Fibroblast of peridontal ligament (primary cell): ENCODE results near the gene C1QTNF6.
"Not testable (repeated sequence)": the region's sequence is repeated elsewhere in the genome, so short reads cannot be mapped to it uniquely, and the experiment has no call there.

Experiments used
- DNase-seq: peaks from one replicate; pipeline ENCODE4 v3.0.0-alpha.2; 2010; ENCODE audit errors: extremely low read depth

C1QTNF6 gene

DNA sequence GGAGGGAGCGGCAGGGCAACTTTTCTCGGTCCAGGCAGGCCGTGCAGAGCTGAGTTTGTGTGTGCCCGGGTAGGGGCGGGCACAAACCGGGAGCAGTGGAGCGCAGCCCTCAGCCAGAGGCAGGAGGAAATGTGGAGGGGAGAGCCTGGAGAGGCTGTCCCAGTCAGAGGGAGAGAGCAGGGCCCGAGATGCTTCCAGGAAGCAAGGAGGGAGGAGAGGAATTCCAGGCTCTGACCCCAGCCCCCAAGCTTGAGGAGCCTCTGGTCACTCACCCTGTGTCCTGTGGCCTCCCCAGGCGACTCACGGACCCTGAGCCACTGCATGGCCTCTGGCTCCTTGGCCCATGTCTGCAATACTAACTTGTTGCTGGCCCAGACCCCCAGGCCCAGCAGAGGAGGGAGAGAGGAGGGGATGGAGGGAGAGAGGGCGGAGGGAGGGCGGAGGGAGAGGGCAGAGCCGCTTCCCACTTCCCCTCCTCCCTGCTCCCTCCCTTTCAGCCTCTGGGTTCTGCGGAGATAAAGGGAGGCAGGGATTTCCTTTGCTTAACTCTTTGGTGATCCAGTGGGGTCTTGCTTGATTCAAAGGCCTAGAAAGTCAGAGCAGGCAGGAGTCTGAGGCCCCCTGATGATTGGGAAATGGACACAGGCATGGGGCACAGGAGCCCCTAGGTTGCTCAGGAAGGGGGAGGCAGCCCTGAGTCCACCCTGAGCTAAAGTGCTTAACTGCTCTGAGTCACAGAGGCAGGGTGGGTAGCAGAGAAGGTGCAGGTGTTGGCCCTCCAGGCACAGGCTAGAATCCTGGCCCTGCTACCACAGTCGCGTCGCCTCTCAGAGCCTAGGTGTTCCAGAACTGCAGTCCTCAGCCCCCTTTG is at the start of gene C1QTNF6:
Gene C1QTNF6, minus strand, starts transcription at position 357 of the 871 bp plus-strand sequence. Its CDS starts 34 bp downstream, at position 323.
- peak; percentile 43 for DNase-seq

DNA sequence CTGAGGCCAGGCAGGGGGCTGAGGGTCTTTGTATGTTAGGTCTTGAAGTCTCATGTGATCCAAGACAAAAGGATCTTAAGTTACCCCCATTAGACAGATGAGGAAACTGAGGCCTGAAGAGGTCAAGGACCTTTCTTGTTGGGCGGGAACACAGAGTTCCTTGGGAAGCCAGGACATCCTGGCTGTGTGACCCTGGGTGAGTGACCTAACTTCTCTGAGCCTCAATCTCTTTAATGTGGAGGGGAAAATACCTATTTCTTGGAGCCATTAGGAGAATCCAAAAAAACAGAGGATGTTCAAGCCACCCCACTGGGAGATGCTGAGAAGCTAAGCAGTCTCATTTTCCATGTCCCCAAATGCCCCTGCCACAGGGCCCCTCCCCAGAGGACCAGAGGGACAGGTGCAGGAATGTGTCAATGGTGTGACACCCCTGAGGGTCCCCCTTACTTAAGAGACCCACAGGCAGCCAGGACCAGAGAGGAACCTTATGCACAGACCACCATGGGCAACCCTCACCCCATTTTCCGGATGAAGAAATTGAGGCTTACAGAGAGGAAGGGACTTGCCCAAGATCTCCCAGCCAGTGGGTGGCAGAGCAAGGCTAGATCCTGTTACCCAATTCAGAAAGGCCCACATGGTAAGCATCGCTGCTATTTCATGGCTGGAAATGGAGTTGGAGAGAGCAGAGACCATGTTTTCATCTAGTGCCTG is 48.0 kb upstream of the C1QTNF6 start:
- DNase-seq, result no peak

DNA sequence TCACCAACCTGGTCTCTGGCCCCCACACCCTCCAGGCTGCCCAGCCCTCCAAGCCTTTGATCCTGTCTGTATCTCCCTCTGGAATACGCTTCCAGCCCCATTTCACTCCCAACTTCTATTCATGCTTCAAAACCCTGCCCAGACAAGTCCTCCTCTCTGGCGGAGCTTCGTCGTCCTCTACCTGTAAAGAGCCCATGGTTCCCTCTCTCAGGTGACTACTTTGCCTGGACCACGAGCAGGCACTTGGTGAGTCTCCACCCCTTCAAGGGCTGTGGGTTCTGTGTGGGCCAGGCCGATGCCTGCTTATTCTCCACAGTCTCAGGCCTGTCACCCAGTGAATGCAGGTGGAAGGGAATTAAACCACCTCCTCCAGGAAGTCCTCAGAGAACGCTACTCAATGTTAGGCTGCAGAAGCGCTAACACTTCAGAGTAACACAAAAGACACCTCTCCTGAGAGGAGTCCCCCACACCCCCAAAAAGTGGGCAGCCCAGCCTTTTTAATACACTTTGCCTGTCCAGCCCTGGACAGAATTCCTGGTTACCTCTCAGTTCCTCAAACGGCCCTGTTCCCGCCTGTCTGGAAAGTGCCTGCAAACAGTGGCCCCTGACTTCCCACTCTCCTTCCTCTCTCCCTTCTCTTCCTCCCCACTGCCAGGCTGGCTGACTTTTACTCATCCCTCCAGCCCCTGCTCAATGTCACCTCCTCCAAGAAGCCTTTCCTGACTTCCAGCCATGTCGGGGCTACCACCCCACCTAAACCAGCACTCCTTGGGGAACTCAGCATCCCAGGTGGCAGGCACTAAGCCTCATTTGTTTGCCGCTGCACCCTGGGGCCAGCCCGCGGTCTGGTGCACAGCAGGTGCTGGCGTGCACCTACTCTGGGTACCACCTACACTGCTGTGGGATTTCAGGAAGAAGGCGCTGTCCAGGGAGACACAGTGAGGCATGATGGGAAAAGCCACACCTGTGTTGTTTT is 47.0 kb upstream of the C1QTNF6 start:
- DNase-seq, result no peak

DNA sequence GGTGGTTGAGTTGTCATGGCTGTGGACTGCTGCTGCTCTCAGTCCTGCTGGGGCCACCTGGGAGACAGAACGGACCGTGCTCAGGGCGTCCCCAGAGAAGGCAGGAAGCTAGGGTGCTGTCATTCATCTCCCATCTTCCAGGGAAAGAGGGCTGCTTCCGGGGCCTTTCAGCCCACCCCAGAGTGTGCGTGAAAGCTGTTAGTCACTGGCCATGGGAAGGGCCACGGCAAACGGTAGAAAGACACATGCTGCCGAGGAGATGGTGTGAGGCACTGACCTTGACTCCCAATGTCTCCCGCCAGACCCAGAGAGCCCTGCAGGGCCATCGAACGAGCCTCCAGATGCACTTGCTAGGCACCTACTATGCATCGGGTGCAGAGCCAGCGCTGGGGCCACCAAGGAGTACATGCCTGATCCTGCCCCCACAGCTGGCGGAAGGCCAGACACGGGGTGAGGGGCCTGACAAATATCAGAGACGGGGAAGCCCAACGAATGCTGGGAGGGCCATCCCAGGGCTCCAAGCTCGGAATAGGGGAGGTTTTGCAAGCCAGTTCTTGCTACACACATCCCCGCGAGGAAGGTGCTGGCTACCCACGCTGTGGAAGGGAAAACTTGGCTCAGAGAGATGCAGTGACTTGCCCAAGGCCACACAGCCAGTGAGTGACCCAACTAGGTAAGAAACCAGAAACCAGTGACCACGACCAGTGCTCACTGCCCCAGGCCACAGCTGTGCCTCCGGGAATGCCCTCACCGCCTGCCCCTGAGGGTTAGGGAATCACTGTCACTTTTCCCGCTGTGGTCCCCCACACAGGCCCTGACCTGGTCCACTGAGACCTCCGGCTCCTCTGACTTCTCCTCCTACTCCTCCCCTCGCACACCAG is 45.9 kb upstream of the C1QTNF6 start:
- no peak for DNase-seq

DNA sequence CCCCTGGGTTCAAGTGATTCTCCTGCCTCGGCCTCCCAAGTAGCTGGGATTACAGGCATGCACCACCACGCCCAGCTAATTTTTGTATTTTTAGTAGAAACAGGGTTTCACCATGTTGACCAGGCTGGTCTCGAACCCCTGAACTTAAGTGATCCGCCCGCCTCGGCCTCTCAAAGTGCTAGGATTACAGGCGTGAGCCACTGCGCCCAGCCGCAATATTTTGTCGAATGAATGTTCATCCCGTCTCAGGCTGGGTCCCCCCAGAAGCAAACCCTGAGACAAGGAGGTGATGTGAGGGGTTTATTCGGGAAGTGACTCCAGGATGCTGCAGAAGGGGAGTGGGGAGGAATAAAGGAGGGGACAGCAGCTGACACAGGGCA is 45.3 kb upstream of the C1QTNF6 start:
- not testable (repeated sequence) for DNase-seq

DNA sequence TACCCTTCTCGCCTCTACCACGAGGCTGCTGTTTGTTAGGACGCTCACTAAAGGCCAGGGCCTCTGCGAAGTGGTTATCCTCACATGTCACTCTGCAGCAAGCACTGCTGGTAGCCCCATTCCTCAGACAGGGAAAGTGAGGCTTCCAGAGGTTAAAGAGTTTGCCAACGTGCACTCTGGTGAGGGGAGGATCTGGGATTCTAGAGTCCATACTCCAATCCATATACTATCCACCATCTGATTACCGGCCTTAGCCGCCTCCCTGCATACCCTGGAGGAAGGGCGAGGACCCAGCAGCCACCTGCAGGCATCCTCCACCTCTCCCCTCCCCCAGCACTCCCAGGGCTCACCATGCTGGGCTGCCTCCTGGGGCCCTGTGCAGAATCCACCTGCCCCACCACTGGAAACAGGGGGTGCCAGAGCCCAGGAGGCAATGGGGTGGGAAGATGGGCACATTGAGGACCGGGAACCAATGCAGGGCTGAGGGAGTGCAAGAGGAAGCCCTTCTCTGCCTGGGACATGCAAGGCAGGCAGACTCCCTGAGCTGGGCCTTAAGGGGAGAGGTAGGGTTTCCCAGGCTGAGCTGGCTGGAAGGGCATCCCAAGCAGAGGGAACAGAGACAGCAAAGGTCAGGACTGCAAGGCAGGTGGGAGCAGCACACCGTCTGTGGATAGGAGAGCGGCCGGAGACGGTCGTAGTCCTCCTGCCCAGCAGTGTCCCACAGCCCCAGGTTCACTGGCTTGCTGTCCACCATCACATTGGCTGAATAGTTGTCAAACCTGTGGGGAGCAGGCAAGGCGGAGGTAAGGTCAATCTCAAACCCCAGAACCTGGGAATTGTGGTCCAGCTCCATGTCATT is 44.3 kb upstream of the C1QTNF6 start:
- no peak for DNase-seq

DNA sequence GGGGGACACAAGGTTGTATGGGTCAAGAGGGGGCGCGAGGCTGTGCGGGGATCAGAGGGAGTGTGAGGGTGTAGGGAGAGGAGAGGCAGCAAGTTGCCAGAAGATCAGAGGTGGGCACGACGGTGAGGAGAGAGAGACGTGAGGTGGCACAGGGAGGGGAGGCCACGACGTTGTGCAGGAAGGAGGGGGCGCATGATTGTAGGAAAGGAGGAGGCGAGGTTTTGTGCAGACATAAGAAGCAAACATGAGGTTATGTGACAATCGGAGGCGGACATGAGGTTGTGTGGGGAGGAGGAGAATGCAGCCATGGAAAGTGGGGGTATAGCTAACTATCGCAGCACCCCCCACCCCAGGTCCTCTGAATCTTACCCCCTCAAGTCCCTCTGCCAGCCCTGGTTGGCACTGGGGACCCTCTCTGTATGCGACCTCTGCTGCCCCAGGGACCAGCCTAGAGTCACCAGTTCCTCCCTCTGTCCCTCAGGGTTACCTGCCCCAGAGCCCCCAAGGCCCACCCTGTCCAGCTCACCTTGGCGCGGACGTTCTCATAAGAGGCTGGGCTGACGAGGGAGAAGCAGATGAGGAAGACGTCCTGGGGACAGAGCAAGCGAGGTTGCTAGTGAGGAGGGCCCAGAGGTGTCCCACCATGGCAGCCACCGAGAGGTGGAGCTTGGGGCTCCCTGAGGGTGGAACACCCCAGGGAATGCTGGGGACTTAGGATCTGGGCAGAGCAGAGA is 43.5 kb upstream of the C1QTNF6 start:
- DNase-seq, result no peak

DNA sequence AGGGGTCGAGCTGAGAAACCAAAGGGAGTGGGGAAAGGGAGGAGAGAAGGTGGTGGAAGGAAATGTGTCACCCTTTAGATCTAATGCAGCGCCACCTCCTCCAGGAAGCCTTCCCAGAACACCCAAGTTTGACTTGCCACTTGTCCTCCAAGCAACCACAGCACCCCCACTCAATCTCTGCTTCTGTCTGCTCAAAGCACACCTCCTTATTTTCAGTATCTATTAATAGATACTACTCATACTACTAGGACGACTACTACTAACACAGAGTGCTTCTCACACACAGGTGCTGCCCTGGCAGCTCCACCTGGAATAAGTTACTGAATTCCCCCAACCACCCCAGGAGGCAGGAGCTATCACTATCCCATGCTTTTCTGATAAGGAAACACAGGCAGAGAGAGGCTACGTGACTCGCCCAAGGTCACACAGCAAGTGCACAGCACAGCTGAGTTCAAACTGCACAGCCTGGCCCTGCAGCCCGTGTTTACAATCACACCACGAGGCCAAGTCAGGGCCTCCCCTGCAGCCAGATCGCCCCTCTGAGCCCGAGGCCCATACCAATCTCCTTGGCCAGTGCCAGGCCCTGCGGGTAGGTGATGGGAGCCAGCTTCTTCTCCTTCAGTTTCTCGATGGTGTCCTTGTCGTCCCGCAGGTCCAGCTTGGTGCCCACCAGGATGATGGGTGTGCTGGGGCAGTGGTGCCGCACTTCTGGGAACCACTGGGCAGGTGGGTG is 42.8 kb upstream of the C1QTNF6 start:
- DNase-seq, result no peak

DNA sequence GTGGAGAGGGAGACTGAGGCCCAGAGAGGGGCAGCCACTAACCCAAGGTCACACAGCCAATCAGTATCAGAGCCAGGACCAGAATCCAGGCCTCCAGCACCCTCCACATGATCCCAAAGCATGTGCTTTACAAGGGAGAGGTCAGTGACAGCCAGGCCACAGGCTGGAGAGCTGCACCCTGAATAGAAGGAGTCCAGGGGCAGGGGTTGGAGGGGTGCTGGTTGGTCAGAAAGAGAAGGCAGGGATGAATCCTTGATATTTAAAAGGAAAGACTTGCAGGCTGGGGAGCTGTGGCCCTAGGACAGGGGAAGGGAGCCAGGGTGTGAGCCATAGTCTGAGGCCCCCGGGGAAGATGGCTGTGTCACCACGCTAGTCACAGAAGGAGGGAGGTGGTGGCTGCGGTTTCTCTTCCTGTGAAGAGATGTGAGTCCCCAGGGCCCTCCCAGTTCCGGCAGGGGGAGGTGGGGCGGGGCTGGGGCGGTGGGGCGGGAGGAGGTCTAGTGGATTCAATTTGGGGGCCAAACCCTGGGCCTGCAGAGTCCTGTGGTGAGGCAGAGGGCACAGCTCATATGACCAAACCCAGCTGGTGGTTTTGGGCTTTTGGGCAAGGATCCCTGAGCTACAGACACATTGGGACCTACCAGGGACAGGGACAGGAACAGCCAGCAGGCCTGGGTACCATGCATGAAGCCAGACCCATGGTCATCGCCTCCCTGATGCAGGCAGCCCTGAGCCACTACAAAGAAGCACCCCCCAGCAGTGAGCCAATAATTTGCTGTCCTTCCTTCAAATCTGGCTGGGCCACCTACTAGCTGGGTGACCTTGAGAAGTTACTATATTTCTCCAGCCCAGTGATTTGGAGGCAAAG is 42.0 kb upstream of the C1QTNF6 start:
- DNase-seq, result no peak

DNA sequence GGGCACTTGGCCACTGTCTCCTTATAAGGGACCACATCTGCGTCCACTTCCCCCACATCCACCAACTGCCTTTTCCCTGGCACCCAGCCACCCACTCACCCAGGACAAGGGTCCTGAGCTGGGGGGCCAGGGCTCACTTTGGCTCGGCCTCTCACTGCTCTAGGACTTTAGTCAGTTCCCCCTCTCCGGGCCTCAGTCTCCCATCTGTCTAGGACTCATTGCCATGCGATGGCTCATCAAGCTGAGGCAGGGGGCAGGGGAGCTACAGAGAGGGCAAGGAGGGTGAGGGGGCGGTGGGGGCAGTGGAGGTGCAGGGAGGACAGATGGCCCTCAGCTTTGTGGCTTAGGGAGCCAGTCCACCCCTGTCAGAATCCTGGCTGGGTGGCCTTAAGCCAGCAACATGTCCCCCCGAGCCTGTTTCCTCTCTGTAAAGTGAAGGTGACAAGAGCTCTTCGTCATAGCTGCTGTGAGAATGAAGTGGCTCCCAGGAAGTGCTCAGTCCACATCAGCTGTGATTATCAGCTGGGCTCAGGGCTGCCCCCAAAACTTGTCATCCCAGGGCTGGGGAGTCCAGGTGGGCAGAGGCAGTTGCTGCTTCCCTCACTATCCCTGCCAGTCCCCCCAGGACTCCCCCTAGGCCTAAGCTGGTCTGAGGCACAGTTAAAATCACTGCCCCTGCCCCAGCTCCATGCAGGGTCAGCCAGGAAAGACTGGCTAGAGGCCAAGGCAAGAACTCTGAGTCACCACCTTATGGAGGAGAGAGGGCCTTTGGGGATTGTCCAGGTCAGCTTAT is 41.2 kb upstream of the C1QTNF6 start:
- DNase-seq, result peak; percentile 74

DNA sequence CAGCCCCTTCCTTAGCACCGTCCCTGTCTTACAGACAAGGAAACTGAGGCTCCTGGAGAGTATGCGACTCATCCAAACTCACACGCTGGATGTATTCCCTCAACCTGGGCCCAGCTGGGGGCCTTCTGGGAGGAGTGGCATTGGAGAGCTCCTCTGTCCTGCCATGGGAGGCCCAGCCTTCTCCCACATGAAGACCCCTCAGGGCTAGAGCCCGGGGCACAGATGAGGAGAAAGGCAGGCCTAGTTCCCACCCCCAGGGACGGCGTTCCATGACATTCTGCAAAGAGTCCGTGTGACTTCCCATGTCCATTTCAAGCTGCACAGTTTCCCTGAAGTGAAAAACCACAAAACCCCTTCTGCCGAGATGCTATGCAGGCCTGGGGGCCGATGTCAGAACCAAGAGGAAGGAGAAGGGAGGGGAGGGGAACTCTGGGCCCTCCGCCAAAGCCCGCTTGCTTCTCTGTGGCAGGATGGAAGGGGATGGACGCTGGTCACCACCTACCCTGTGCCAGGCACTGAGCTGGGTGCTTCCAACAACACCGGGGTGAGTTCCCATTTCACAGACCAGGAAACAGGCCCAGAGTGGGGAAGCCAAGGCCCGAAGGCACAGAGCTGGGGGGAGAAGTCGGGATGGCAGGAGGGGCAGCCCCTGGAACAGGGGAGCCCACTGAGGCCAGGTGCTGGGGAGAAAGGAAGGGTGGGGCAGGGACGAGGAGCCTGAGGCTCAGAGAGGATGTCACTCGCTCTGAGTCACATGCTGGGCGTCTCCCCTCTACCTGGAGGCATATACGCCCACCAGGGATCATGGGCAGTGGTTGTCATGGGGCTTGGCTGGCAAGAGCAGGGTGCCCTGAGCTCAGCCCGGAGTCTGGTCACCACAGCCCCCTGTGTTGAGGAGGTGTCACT is 40.3 kb upstream of the C1QTNF6 start:
- peak; percentile 11 for DNase-seq

DNA sequence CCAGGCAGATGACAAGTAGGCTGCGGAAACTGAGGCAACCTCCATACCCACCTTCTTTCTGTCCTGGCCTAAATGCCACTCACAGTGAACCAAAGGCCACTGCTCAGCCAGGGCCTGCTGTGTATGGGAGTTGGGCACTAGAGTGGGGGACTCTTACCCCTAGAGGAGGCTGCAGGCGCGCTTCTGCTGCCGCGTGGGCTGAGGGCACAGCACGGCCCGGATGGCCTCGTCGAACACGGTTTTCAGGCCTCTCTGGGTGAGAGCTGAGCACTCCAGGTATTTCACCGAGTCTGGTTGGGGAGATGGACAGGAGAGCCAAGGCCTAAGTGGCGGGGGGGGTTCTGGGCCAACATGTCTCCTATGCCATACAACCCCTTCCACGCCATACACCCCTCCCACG is 38.5 kb upstream of the C1QTNF6 start:
- DNase-seq, result no peak

DNA sequence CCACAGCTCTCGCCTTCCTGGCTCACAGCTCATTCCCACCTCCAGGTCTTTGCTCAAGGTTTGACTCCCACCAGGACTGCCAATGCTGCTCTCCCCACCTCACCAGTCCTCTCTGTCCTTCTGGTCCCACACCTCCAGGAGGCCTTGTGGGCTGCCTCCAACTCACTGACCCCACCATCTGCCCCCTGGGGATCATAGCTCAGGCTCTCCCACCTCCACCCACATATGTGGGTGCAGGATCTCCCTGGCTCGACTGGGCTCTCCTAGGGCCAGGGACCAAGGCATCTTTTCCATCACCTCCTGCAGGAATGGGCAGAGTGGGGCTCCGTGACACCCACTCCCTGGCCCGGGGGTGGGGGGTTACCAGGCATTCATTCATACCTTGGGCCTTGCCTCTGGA is 38.0 kb upstream of the C1QTNF6 start:
- no peak for DNase-seq

DNA sequence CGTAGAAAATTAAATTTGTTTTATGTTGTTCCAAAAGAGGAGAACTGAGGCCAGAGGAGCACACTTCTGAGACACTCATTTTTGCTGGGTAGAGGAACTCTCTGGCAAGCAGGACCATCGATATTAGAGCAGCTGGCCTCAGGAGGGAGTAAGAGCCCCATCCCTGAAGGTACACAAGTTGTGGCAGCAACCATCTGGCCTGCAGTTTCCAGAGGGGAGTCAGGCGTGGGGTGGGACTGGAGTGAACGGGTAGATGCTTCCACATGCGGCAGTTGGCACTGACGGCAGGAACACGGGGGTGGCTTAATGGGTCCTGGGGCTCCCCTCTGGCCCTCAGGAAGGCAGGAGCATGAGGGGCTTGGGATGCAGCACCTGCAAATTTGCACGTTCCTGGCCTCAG is 37.4 kb upstream of the C1QTNF6 start:
- no peak for DNase-seq

DNA sequence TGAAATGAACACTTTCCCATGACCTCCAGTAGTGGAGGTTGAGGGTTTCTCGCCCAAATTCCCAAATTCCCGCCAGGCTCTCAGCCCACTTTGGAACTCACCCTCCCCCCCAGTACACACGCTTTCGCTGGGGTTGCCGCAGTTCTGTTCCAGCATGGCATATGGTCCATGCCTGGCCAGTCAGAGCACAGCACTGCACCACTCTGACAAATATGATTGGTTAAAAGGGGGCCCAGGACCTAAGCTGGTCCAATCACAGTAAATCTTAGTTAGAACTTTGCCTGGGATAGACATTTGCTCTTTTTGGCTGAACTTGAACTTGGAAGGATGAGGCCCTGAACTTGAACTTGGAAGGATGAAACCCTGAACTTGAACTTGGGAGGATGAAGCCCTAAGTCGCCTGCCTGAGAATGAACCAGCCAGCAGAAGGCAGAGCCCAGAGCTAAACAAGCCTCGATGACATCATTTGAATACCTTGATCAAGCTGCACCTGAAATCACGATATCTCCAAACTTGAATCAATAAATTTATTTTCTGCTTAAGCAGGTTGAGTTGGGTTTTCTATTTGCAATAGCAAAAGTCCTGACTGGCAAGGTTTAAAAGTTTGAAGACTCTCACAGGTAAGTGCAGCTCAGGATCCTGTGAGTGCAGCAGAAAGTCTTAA is 36.8 kb upstream of the C1QTNF6 start:
- DNase-seq, result no peak
